ENCODE results near the gene NOTUM. TPM values are rescaled to one million over a fixed set of nuclear protein-coding genes. Genes with fewer than 3 reads are reported as not detected.

The NOTUM gene
- total RNA-seq, 1 experiment from 2014 or later, result not detected

GRCh38 chr17:81980707-81981343, 19.8 kb upstream of the NOTUM start:
- H3K4me1 ChIP-seq (ENCODE audit: insufficient read depth, low read length, poor library complexity, severe bottlenecking), result peaks cover 5% of the 10 kb centered on the region
- intact Hi-C loops (cut with micrococcal nuclease; ENCODE audit: unreplicated experiment), result no loop called here
- H3K27ac ChIP-seq (ENCODE audit: low read depth, low read length, poor library complexity, severe bottlenecking), result no peak overlapping the region
- no peak overlapping the region for H3K4me3 ChIP-seq (ENCODE audit: low read depth, low read length, poor library complexity, severe bottlenecking)
- no peak for TF ChIP-seq EZH2 (IDR thresholded peaks at IDR 0.05; ENCODE audit: borderline replicate concordance, low read depth, low read length, poor library complexity, severe bottlenecking)
- TF ChIP-seq, protein P1, sequence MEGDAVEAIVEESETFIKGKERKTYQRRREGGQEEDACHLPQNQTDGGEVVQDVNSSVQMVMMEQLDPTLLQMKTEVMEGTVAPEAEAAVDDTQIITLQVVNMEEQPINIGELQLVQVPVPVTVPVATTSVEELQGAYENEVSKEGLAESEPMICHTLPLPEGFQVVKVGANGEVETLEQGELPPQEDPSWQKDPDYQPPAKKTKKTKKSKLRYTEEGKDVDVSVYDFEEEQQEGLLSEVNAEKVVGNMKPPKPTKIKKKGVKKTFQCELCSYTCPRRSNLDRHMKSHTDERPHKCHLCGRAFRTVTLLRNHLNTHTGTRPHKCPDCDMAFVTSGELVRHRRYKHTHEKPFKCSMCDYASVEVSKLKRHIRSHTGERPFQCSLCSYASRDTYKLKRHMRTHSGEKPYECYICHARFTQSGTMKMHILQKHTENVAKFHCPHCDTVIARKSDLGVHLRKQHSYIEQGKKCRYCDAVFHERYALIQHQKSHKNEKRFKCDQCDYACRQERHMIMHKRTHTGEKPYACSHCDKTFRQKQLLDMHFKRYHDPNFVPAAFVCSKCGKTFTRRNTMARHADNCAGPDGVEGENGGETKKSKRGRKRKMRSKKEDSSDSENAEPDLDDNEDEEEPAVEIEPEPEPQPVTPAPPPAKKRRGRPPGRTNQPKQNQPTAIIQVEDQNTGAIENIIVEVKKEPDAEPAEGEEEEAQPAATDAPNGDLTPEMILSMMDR (conservative IDR thresholded peaks at IDR 0.05; ENCODE audit: low read depth, low read length), result no peak
- H3K27me3 ChIP-seq (replicated peaks; ENCODE audit: insufficient read depth, low read depth, low read length, poor library complexity), result no peaks in the 10 kb centered on the region
- CTCF ChIA-PET, result no interaction called here
- BruUV-seq (replicated peaks), result no TSS peak
- POLR2A ChIA-PET (ENCODE audit: low non-redundant PET), result no interaction called here
- no peak for DNase-seq (ENCODE audit: low spot score)
- H3K36me3 ChIP-seq (ENCODE audit: insufficient read depth, low read length, poor library complexity, severe bottlenecking), result no peaks in the 10 kb centered on the region
- no peaks in the 10 kb centered on the region for H3K9me3 ChIP-seq (ENCODE audit: low read depth, low read length, poor library complexity, severe bottlenecking)

DNA sequence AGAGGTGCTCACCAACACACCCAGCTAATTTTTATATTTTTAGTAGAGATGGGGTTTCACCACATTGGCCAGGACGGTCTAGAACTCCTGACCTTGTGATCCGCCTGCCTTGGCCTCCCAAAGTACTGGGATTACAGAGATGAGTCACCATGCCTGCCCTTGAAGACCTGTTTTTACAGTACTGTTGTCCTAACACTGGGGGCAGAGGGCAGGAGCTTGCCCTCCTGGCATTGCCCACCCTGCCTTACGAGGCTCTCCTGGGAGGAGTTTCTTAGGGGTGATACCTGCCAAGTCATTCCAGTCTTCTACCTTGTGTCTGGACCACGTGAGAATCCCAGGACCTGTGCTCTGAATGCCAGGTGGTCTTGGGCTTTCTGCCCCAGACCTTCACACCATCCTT, 19.1 kb upstream of the NOTUM start:
- ChIA-PET POLR2A (ENCODE audit: low non-redundant PET) (no interaction called here), CTCF (no interaction called here)
- intact Hi-C loops (cut with micrococcal nuclease; ENCODE audit: unreplicated experiment), result no loop called here

DNA sequence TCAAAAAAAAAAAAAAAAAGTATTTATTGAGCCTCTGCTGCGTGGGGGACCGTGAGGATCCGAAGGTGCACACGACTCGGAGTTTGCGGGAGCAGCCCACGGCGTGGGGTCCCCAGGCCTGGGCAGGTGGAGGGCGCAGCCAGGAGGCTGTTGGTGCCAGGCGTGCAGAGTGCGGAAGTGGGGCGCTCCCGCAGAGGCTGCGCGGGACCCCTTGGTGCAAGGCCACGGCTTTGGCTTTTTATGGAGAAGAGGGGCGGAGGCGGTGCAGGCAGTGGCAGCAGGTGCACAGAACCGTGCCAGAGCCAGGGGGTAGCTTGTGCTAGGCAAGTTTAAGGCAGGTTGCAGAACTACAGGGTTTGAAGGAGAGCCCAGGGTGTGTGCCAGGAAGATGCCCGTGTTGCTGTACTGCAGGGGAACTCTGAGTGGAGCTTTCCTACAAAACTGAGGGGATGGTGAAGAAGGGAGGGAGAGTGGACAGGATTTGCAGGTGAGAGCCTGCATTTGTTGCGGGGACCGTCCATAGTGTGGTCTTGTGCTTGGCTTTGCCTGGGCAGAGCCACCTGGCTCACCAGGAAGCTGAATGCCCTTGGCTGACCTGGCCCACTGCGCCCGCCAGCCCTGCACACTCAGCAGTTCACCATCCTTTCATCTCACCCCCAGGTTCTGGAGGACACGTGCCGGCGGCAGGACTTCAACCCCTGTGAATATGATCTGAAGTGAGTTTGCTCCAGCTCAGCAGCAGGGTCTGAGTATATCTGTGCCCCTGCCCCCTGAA, 17.7 kb upstream of the NOTUM start:
- peak overlapping the region; percentile 71 for H3K4me3 ChIP-seq (ENCODE audit: low read depth, low read length, poor library complexity, severe bottlenecking)
- DNase-seq (ENCODE audit: low spot score), result no peak
- BruUV-seq (replicated peaks), result no TSS peak

More for the DNA sequence above, 19.1 kb upstream of the NOTUM start:
- BruUV-seq (replicated peaks), result no TSS peak
- Histone ChIP-seq H3K36me3 (ENCODE audit: insufficient read depth, low read length, poor library complexity, severe bottlenecking) (no peaks in the 10 kb centered on the region), H3K4me1 (ENCODE audit: insufficient read depth, low read length, poor library complexity, severe bottlenecking) (peaks cover 5% of the 10 kb centered on the region), H3K27ac (ENCODE audit: low read depth, low read length, poor library complexity, severe bottlenecking) (no peak overlapping the region), H3K27me3 (replicated peaks; ENCODE audit: insufficient read depth, low read depth, low read length, poor library complexity) (no peaks in the 10 kb centered on the region), H3K9me3 (ENCODE audit: low read depth, low read length, poor library complexity, severe bottlenecking) (no peaks in the 10 kb centered on the region), H3K4me3 (ENCODE audit: low read depth, low read length, poor library complexity, severe bottlenecking) (no peak overlapping the region)
- DNase-seq (ENCODE audit: low spot score), result no peak
- TF ChIP-seq, protein P1 (conservative IDR thresholded peaks at IDR 0.05; ENCODE audit: low read depth, low read length), result no peak
- no peak for TF ChIP-seq EZH2 (IDR thresholded peaks at IDR 0.05; ENCODE audit: borderline replicate concordance, low read depth, low read length, poor library complexity, severe bottlenecking)

More for the DNA sequence above, 17.7 kb upstream of the NOTUM start:
- Histone ChIP-seq H3K4me1 (ENCODE audit: insufficient read depth, low read length, poor library complexity, severe bottlenecking) (peaks cover 5% of the 10 kb centered on the region), H3K27ac (ENCODE audit: low read depth, low read length, poor library complexity, severe bottlenecking) (peak overlapping the region; percentile 99), H3K9me3 (ENCODE audit: low read depth, low read length, poor library complexity, severe bottlenecking) (no peaks in the 10 kb centered on the region), H3K36me3 (ENCODE audit: insufficient read depth, low read length, poor library complexity, severe bottlenecking) (no peaks in the 10 kb centered on the region), H3K27me3 (replicated peaks; ENCODE audit: insufficient read depth, low read depth, low read length, poor library complexity) (no peaks in the 10 kb centered on the region)
- intact Hi-C loops (cut with micrococcal nuclease; ENCODE audit: unreplicated experiment), result no loop called here
- POLR2A ChIA-PET (ENCODE audit: low non-redundant PET), result interaction anchor here (0.7 kb wide), 1 partner anchor 337 kb away, joined by 8 read pairs; no protein-coding TSS in a partner anchor
- CTCF ChIA-PET, result no interaction called here
- TF ChIP-seq, protein P1 (conservative IDR thresholded peaks at IDR 0.05; ENCODE audit: low read depth, low read length), result no peak
- no peak for TF ChIP-seq EZH2 (IDR thresholded peaks at IDR 0.05; ENCODE audit: borderline replicate concordance, low read depth, low read length, poor library complexity, severe bottlenecking)

Measured in A673 (cell line).